IMR-90 (cell line): ENCODE results near the gene INF2. TPM values are rescaled to one million over a fixed set of nuclear protein-coding genes. Genes with fewer than 3 reads are reported as not detected.

Experiments
- ATAC-seq: fragments of 200-7000 bp; cut with Tn5 transposase; 2 replicates; pipeline ENCODE4 v1.9.1; 2020; ENCODE audit warnings: low read depth, mild to moderate bottlenecking, moderate library complexity
- BruUV-seq: library from RNA; stranded (reverse); fragments of 400-500 nt; replicated peaks from 2 replicates; lab custom pipeline; 2021; lab: Mats Ljungman, UMichigan
- CTCF ChIA-PET: fragments of 300-600 bp; formaldehyde crosslinking; extraction: SDS; loops from one replicate; lab custom pipeline; 2021; ENCODE audit warnings: antibody characterized with exemption; lab: Yijun Ruan, JAX
- POLR2A ChIA-PET: fragments of 300-600 bp; sonication (Branson Sonifier 250); formaldehyde crosslinking; loops from one replicate; lab custom pipeline; 2022; ENCODE audit warnings: antibody characterized with exemption; ENCODE audit not compliant: unreplicated experiment; lab: Charles Lee
- DNase-seq: peaks from one replicate; pipeline ENCODE4 v3.0.0; 2013
- H2AFZ ChIP-seq: replicated peaks from 2 replicates; pipeline ENCODE3; 2013; ENCODE audit warnings: low read length, mild to moderate bottlenecking; ENCODE audit not compliant: poor library complexity
- H2AK5ac ChIP-seq: 2 replicates; pipeline ENCODE4 v1.6.1; 2013; ENCODE audit warnings: low read depth, low read length, inconsistent platforms
- H2AK9ac ChIP-seq: replicated peaks from 2 replicates; pipeline ENCODE3; 2013; ENCODE audit warnings: mild to moderate bottlenecking, low read depth, low read length, moderate library complexity; ENCODE audit not compliant: poor library complexity
- H2BK120ac ChIP-seq: 2 replicates; pipeline ENCODE4 v1.6.1; 2013; ENCODE audit warnings: low read depth, low read length, inconsistent platforms
- H2BK15ac ChIP-seq: 3 replicates; pipeline ENCODE4 v1.6.1; 2013; ENCODE audit warnings: low read depth, low read length, inconsistent platforms
- H2BK20ac ChIP-seq: 2 replicates; pipeline ENCODE4 v1.6.1; 2013; ENCODE audit warnings: low read depth, mild to moderate bottlenecking, inconsistent platforms, low read length, moderate library complexity
- H2BK5ac ChIP-seq: 2 replicates; pipeline ENCODE4 v1.6.1; 2013; ENCODE audit warnings: mild to moderate bottlenecking, low read depth, low read length, inconsistent platforms; ENCODE audit not compliant: poor library complexity, severe bottlenecking
- H3K14ac ChIP-seq: replicated peaks from 2 replicates; pipeline ENCODE4 v1.6.1; 2013; ENCODE audit warnings: low read depth, low read length, inconsistent platforms
- H3K18ac ChIP-seq: 2 replicates; pipeline ENCODE4 v1.6.1; 2013; ENCODE audit warnings: low read depth, low read length, control low read depth
- H3K23ac ChIP-seq: 2 replicates; pipeline ENCODE4 v1.6.1; 2013; ENCODE audit warnings: low read depth, low read length, inconsistent platforms
- H3K27ac ChIP-seq: 2 replicates; pipeline ENCODE4 v1.5.1; 2013; ENCODE audit warnings: mild to moderate bottlenecking, control low read depth, low read length; ENCODE audit not compliant: insufficient read depth
- H3K27me3 ChIP-seq: 2 replicates; pipeline ENCODE4 v1.6.1; 2013; ENCODE audit warnings: low read length; ENCODE audit not compliant: control insufficient read depth, insufficient read depth
- H3K36me3 ChIP-seq: 2 replicates; pipeline ENCODE4 v1.6.1; 2013; ENCODE audit warnings: low read length, mixed read lengths; ENCODE audit not compliant: control insufficient read depth, insufficient read depth
- H3K4ac ChIP-seq: 2 replicates; pipeline ENCODE4 v1.6.1; 2013; ENCODE audit warnings: low read depth, low read length, inconsistent platforms
- H3K4me1 ChIP-seq: 2 replicates; pipeline ENCODE4 v1.6.1; 2013; ENCODE audit warnings: low read length, mixed read lengths; ENCODE audit not compliant: control insufficient read depth, insufficient read depth
- H3K4me2 ChIP-seq: 2 replicates; pipeline ENCODE4 v1.6.1; 2013; ENCODE audit warnings: low read depth, mild to moderate bottlenecking, control low read depth, low read length, moderate library complexity
- H3K4me3 ChIP-seq: 2 replicates; pipeline ENCODE4 v1.5.1; 2013; ENCODE audit warnings: low read depth, mild to moderate bottlenecking, control low read depth, low read length, moderate library complexity; ENCODE audit not compliant: insufficient read depth
- H3K56ac ChIP-seq: 2 replicates; pipeline ENCODE4 v1.6.1; 2013; ENCODE audit warnings: low read length, inconsistent platforms; ENCODE audit not compliant: insufficient read depth; ENCODE audit errors: extremely low read depth
- H3K79me1 ChIP-seq, 2 experiments: 2 replicates each; pipeline ENCODE4 v1.6.1; 2013; ENCODE audit warnings: low read length in 2 of 2, inconsistent platforms in 1 of 2, low read depth in 1 of 2
- H3K9ac ChIP-seq: 2 replicates; pipeline ENCODE4 v1.6.1; 2013; ENCODE audit warnings: low read depth, low read length, control low read depth
- H3K9me1 ChIP-seq: 2 replicates; pipeline ENCODE4 v1.6.1; 2013; ENCODE audit warnings: low read length, inconsistent platforms; ENCODE audit not compliant: insufficient read depth
- H3K9me3 ChIP-seq: 2 replicates; pipeline ENCODE4 v1.6.1; 2013; ENCODE audit warnings: low read length; ENCODE audit not compliant: control insufficient read depth, insufficient read depth
- H4K20me1 ChIP-seq: 2 replicates; pipeline ENCODE4 v1.6.1; 2013; ENCODE audit warnings: low read length, inconsistent platforms; ENCODE audit not compliant: insufficient read depth
- H4K5ac ChIP-seq: 2 replicates; pipeline ENCODE4 v1.6.1; 2013; ENCODE audit warnings: mild to moderate bottlenecking, low read depth, low read length, control low read depth
- H4K8ac ChIP-seq, 2 experiments: 2 replicates each; pipeline ENCODE4 v1.6.1; 2013; ENCODE audit warnings: low read depth in 2 of 2, low read length in 2 of 2, control low read depth in 1 of 2, inconsistent platforms in 1 of 2
- H4K91ac ChIP-seq: 2 replicates; pipeline ENCODE4 v1.6.1; 2013; ENCODE audit warnings: low read depth, low read length, inconsistent platforms; ENCODE audit not compliant: insufficient read depth
- BHLHE40 ChIP-seq: fragments of 150-350 bp; IDR thresholded peaks from 2 replicates; pipeline ENCODE4 v1.6.1; 2016; ENCODE audit warnings: mild to moderate bottlenecking, low read depth, low read length
- CEBPB ChIP-seq: IDR thresholded peaks from 2 replicates; pipeline ENCODE4 v1.6.1; 2012; ENCODE audit warnings: low read depth, low read length, improper control_type of control experiment
- CHD1 ChIP-seq: IDR thresholded peaks from 2 replicates; pipeline ENCODE4 v1.6.1; 2012; ENCODE audit warnings: low read depth, low read length, improper control_type of control experiment
- FOS ChIP-seq: fragments of 150-350 bp; IDR thresholded peaks from 2 replicates; pipeline ENCODE4 v1.6.1; 2016; ENCODE audit warnings: low read depth, low read length
- MAFK ChIP-seq: IDR thresholded peaks from 2 replicates; pipeline ENCODE4 v1.6.1; 2012; ENCODE audit warnings: low read depth, low read length, improper control_type of control experiment
- MAZ ChIP-seq: IDR thresholded peaks from 2 replicates; pipeline ENCODE4 v1.6.1; 2012; ENCODE audit warnings: low read depth, mild to moderate bottlenecking, low read length, improper control_type of control experiment, moderate library complexity, borderline replicate concordance
- MXI1 ChIP-seq: IDR thresholded peaks from 2 replicates; pipeline ENCODE4 v1.6.1; 2012; ENCODE audit warnings: low read depth, mild to moderate bottlenecking, low read length, moderate library complexity, borderline replicate concordance
- NFE2L2 ChIP-seq: fragments of 150-350 bp; IDR thresholded peaks from 2 replicates; pipeline ENCODE4 v1.6.1; 2016; ENCODE audit warnings: low read depth, mild to moderate bottlenecking, low read length
- POLR2A ChIP-seq: IDR thresholded peaks from 2 replicates; pipeline ENCODE4 v1.6.1; 2012; ENCODE audit warnings: mild to moderate bottlenecking, low read depth, low read length
- RAD21 ChIP-seq: IDR thresholded peaks from 2 replicates; pipeline ENCODE4 v1.6.1; 2012; ENCODE audit warnings: low read length, improper control_type of control experiment
- RCOR1 ChIP-seq: IDR thresholded peaks from 2 replicates; pipeline ENCODE4 v1.6.1; 2012; ENCODE audit warnings: mild to moderate bottlenecking, low read length, improper control_type of control experiment; ENCODE audit not compliant: insufficient replicate concordance
- RFX5 ChIP-seq: IDR thresholded peaks from 2 replicates; pipeline ENCODE4 v1.8.0; 2012; ENCODE audit warnings: low read depth, mild to moderate bottlenecking, low read length, moderate library complexity
- SMC3 ChIP-seq: fragments of 150-350 bp; IDR thresholded peaks from 2 replicates; pipeline ENCODE4 v1.6.1; 2016; ENCODE audit warnings: low read depth, mild to moderate bottlenecking, antibody characterized with exemption, low read length, moderate library complexity
- WGBS, 2 experiments: methylation state at CpG; one replicate each; pipeline versions ENCODE4 v1.1.5 to v1.1.7; 2013; ENCODE audit warnings: missing lambda C conversion rate in 2 of 2; ENCODE audit not compliant: insufficient read length in 1 of 2; ENCODE audit errors: extremely low coverage in 2 of 2; 5-methylcytosine and 5-hydroxymethylcytosine counted together
- dilution Hi-C: fragments of 300-500 bp; cut with HindIII; formaldehyde crosslinking; loops from one replicate; pipeline ENCODE4 v1.14.3; 2018; ENCODE audit warnings: low sequenced_read_pairs; ENCODE audit not compliant: unreplicated experiment
- in situ Hi-C: fragments of 300-500 bp; cut with MboI; formaldehyde crosslinking; loops from 3 replicates; pipeline ENCODE4 v1.14.3; 2019; ENCODE audit warnings: low sequenced_read_pairs, inconsistent platforms, mixed read lengths
- intact Hi-C: fragments of 100-400 bp; cut with micrococcal nuclease; formaldehyde crosslinking; loops from 2 replicates; pipeline ENCODE4 v1.10.0; 2022
- polyA plus RNA-seq, 3 experiments: library from polyadenylated mRNA; depleted of rRNA; stranded (reverse); fragments of >200 nt; gene quantifications; 2 replicates each; pipeline ENCODE4 v1.2.3, GENCODE V29; 2012; ENCODE audit warnings: low replicate concordance in 1 of 3
- total RNA-seq: library from RNA; depleted of rRNA; stranded (reverse); fragments of >200 nt; gene quantifications from 2 replicates; pipeline ENCODE4 v1.2.3, GENCODE V29; 2012
- TF ChIP-seq, protein P1 (sequence below): conservative IDR thresholded peaks from 2 replicates; pipeline ENCODE4 v1.5.1; 2012; ENCODE audit warnings: mild to moderate bottlenecking, low read depth, low read length, improper control_type of control experiment
- TF ChIP-seq, protein P2 (sequence below): fragments of 150-350 bp; IDR thresholded peaks from 2 replicates; pipeline ENCODE4 v1.6.1; 2016; ENCODE audit warnings: low read depth, mild to moderate bottlenecking, low read length, moderate library complexity, borderline replicate concordance
- TF ChIP-seq, protein P3 (sequence below): fragments of 150-350 bp; IDR thresholded peaks from 2 replicates; pipeline ENCODE4 v1.6.1; 2017; ENCODE audit warnings: mild to moderate bottlenecking, antibody characterized with exemption, low read length, low read depth

The INF2 gene
- total and polyA plus RNA-seq, 2 of the 4 experiments (the other 2 are of a cell fraction) = 16.8 to 62.1 TPM

DNA sequence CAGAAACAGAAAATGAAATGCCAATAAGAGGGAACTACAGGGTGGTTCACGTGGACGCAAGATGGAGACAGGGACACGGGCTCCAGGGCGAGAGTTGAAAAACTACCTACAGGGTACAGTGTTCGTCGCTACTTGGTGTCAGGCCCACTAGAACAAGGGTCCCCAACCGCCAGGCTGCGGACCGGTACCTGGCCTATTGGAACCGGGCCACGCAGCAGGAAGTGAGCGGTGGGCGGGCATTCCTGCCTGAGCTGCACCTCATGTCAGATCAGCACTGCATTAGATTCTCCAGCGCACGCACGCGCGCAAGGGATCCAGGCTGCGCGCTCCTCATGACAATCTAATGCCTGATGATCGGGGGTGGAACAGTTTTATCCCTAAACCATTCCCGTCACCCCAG lies 14.8 kb downstream of the INF2 start:
- Histone ChIP-seq H3K18ac (no peak overlapping the region), H2AK9ac (peak overlapping the region; percentile 37), H3K36me3 (peaks cover 52% of the 10 kb centered on the region), H3K27me3 (no peaks in the 10 kb centered on the region), H2BK120ac (no peak overlapping the region), H2BK5ac (no peak overlapping the region), H4K5ac (no peak overlapping the region), H3K9ac (no peak overlapping the region), H2BK20ac (no peak overlapping the region), H2AK5ac (no peak overlapping the region), H2AFZ (no peak overlapping the region), H3K56ac (no peak overlapping the region), H3K9me1 (no peaks in the 10 kb centered on the region), H3K4ac (no peak overlapping the region), H3K14ac (no peak overlapping the region), H4K20me1 (peaks cover 59% of the 10 kb centered on the region), H3K23ac (no peak overlapping the region), H3K9me3 (no peaks in the 10 kb centered on the region), H4K91ac (no peak overlapping the region), H3K27ac (no peak overlapping the region), H4K8ac (no peak overlapping the region), H3K4me1 (peaks cover 4% of the 10 kb centered on the region; the same call in 1 of the 2 replicates), H3K4me3 (no peak overlapping the region), H3K4me2 (no peak overlapping the region), H3K79me1 (peaks cover 0 to 51% of the 10 kb centered on the region in 2 experiments; a peak in 3 of 4 replicates), H2BK15ac (no peak overlapping the region)
- intact Hi-C loops (no loop called here), dilution Hi-C loops (no loop called here), in situ Hi-C loops (no loop called here)
- no peak for TF ChIP-seq MXI1
- TF ChIP-seq CHD1 = no peak
- TF ChIP-seq, protein P1, sequence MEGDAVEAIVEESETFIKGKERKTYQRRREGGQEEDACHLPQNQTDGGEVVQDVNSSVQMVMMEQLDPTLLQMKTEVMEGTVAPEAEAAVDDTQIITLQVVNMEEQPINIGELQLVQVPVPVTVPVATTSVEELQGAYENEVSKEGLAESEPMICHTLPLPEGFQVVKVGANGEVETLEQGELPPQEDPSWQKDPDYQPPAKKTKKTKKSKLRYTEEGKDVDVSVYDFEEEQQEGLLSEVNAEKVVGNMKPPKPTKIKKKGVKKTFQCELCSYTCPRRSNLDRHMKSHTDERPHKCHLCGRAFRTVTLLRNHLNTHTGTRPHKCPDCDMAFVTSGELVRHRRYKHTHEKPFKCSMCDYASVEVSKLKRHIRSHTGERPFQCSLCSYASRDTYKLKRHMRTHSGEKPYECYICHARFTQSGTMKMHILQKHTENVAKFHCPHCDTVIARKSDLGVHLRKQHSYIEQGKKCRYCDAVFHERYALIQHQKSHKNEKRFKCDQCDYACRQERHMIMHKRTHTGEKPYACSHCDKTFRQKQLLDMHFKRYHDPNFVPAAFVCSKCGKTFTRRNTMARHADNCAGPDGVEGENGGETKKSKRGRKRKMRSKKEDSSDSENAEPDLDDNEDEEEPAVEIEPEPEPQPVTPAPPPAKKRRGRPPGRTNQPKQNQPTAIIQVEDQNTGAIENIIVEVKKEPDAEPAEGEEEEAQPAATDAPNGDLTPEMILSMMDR = no peak
- no peak for TF ChIP-seq NFE2L2
- TF ChIP-seq, protein P2, sequence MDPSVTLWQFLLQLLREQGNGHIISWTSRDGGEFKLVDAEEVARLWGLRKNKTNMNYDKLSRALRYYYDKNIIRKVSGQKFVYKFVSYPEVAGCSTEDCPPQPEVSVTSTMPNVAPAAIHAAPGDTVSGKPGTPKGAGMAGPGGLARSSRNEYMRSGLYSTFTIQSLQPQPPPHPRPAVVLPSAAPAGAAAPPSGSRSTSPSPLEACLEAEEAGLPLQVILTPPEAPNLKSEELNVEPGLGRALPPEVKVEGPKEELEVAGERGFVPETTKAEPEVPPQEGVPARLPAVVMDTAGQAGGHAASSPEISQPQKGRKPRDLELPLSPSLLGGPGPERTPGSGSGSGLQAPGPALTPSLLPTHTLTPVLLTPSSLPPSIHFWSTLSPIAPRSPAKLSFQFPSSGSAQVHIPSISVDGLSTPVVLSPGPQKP = no peak
- TF ChIP-seq CEBPB = no peak
- TF ChIP-seq RCOR1 = no peak
- no peak for TF ChIP-seq RFX5
- TF ChIP-seq FOS = no peak
- no peak for TF ChIP-seq RAD21
- TF ChIP-seq, protein P3, sequence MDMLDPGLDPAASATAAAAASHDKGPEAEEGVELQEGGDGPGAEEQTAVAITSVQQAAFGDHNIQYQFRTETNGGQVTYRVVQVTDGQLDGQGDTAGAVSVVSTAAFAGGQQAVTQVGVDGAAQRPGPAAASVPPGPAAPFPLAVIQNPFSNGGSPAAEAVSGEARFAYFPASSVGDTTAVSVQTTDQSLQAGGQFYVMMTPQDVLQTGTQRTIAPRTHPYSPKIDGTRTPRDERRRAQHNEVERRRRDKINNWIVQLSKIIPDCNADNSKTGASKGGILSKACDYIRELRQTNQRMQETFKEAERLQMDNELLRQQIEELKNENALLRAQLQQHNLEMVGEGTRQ = no peak
- TF ChIP-seq MAFK = no peak
- TF ChIP-seq POLR2A = no peak
- TF ChIP-seq SMC3 = no peak
- no peak for TF ChIP-seq BHLHE40
- TF ChIP-seq MAZ = no peak
- ChIA-PET POLR2A (no interaction called here), CTCF (no interaction called here)
- no TSS peak for BruUV-seq
- ATAC-seq = no peak
- no peak for DNase-seq
- 93% methylated on average over 12 of the region's 22 CpGs; no CpG with 5 or more reads in 1 of the 2 experiments for WGBS, 2 experiments
